Subcutaneous abdominal adipose tissue (tissue), 5 donors: ENCODE results near the gene PCBD1.
"Not testable (repeated sequence)": the region's sequence is repeated elsewhere in the genome, so short reads cannot be mapped to it uniquely, and the experiment has no call there.

Experiments used
- H3K27ac ChIP-seq: one replicate; pipeline ENCODE4 v1.7.0; 2013; ENCODE audit warnings: low read depth, mild to moderate bottlenecking, inconsistent platforms, low read length, moderate library complexity
- H3K27me3 ChIP-seq, 5 donors: one replicate each; pipeline ENCODE4 v1.7.0; 2013; ENCODE audit warnings: low read length in 5 of 5, inconsistent platforms in 1 of 5; ENCODE audit not compliant: control insufficient read depth in 5 of 5, insufficient read depth in 4 of 5
- H3K36me3 ChIP-seq, 5 donors: one replicate each; pipeline ENCODE4 v1.7.0; 2013; ENCODE audit warnings: low read length in 5 of 5; ENCODE audit not compliant: control insufficient read depth in 5 of 5, insufficient read depth in 5 of 5
- H3K4me1 ChIP-seq, 5 donors: one replicate each; pipeline ENCODE4 v1.7.0; 2013; ENCODE audit warnings: low read length in 5 of 5, mild to moderate bottlenecking in 3 of 5, moderate library complexity in 1 of 5; ENCODE audit not compliant: control insufficient read depth in 5 of 5, insufficient read depth in 5 of 5
- H3K4me3 ChIP-seq, 5 donors: one replicate each; pipeline ENCODE4 v1.7.0; 2013; ENCODE audit warnings: low read length in 5 of 5, low read depth in 1 of 5
- H3K9ac ChIP-seq, 5 donors: one replicate each; pipeline ENCODE4 v1.7.0; 2013; ENCODE audit warnings: low read length in 5 of 5, mild to moderate bottlenecking in 4 of 5, moderate library complexity in 3 of 5
- H3K9me3 ChIP-seq, 5 donors: one replicate each; pipeline ENCODE4 v1.7.0; 2013; ENCODE audit warnings: low read length in 5 of 5; ENCODE audit not compliant: control insufficient read depth in 5 of 5
- donor health status: healthy.
- donor health status: healthy.
- donor health status: healthy.
- donor health status: healthy.
- donor health status: healthy.

PCBD1 gene

DNA sequence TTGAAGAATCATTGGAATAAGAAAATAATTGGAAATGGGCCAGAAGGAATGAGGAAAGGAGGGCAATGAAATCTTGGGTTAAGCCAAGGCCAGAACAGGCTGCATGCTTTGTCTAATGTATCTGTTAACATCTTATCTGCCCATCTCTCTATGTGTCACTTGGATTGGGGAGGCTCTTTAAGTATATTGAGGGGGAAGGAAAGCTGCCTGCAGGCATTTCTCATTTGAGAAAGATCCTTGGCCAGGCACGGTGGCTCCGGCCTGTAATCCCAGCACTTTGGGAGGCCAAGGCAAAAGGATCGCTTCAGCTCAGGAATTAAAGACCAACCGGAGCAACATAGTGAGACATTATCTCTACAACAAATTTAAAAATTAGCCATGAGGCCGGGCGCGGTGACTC, 14.3 kb downstream of the PCBD1 start:
- Histone ChIP-seq H3K4me1 (peaks cover 0 to 8% (median 0%) of the 10 kb centered on the region in 5 donors), H3K27me3 (no peaks in the 10 kb centered on the region), H3K36me3 (peaks cover 20 to 75% (median 57%) of the 10 kb centered on the region in 5 donors), H3K9ac (no peak overlapping the region), H3K27ac (no peak overlapping the region), H3K4me3 (no peak overlapping the region), H3K9me3 (no peaks in the 10 kb centered on the region)

DNA sequence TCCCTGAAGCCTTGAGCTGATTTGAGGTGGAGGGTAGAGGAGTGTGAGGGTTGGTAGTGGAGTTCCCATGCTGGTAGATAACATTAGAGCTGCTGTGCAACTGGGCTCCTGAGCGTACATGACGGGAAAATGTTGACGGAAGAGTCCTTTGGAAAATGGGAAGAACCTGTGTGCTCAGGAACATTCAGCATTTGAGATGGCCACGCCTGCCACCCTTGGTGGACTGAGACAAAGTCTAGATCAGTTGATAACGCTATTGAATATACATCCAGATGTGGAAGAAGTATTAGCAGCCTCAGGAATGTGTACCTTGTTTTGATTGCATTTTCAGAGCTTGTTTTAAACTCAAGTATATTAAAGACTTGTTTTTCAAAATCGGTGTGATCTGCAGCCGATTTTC, 16.1 kb downstream of the PCBD1 start:
- Histone ChIP-seq H3K36me3 (peaks cover 22 to 60% (median 46%) of the 10 kb centered on the region in 5 donors), H3K4me1 (peaks cover 0 to 5% (median 0%) of the 10 kb centered on the region in 5 donors), H3K9ac (no peak overlapping the region), H3K9me3 (no peaks in the 10 kb centered on the region), H3K27me3 (no peaks in the 10 kb centered on the region), H3K27ac (no peak overlapping the region), H3K4me3 (no peak overlapping the region)

DNA sequence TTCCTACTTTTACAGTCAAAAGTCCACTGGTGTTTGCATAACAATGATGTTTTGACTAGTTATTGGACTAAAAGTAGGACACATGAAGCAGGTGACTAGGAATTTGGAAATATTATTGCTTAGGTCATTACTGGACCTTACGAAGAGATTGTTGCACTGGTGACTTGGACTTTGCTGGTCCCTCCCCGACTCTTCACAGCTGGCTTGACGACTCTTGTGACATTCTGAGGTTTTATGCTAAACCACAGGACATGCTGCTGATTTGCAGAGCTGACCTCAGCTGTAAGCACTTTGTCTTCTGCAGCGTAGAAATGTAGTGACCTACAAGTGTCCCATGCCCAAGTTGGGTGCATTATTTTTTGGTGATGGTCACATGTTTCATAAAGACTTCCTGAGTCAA, 21.9 kb downstream of the PCBD1 start:
- Histone ChIP-seq H3K36me3 (peaks cover 13 to 36% (median 20%) of the 10 kb centered on the region in 5 donors), H3K4me3 (no peak overlapping the region), H3K4me1 (no peaks in the 10 kb centered on the region), H3K9ac (no peak overlapping the region), H3K9me3 (no peaks in the 10 kb centered on the region), H3K27ac (no peak overlapping the region), H3K27me3 (no peaks in the 10 kb centered on the region)

DNA sequence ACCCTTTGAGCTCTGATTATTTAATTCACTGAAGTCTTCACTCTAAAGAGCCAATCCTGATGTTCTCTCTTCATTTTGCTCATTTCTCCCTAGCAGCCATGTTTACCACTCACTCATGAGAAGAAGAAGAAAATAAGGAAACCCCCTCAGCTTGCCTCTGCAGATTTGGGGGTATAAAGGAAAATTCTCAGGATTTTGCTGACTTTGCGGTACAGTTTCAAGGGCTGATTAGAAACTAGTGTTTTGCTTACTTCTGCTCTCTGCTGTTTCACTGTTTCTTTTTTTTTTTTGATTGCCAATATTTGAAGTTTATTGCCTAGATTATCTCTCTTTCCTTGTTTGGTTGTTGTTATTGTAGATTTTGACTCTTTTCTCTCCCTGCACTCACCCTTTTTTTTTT, 23.4 kb downstream of the PCBD1 start:
- Histone ChIP-seq H3K9ac (no peak overlapping the region), H3K4me3 (no peak overlapping the region), H3K27me3 (no peaks in the 10 kb centered on the region), H3K36me3 (peaks cover 18 to 38% (median 27%) of the 10 kb centered on the region in 5 donors), H3K27ac (no peak overlapping the region), H3K9me3 (no peaks in the 10 kb centered on the region), H3K4me1 (no peaks in the 10 kb centered on the region)

DNA sequence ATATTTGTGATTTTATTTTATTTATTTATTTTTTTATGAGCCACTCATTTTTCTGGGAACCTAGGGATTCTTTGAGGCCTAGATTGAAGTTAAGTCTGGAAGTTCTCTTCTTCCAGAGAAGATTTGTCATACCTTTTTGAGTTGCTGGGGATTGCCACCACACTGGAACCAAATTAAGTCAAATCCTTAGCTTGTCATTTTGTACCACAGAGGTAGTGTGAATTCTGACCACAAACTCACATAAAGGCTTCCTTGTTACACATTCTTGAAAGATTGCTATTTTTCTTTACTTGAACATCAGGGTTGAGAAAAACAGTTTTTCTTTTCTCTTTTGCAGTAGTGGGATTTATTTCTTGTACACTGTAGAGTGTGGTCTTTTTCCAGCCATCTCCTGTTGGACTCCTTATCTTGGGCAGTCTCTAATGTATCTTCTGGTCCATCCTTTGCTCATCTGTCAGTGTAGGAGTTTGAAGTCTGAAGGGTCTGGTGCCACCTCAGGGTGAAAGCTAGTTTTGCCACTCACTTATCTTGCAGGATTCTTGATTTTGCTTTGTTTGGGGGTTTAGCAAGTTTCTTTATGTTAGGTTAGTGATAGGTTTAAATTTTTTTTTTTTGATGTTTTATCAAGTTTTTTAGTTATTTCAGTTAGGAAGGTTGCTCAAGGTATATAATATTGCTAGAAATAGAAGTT, 24.8 kb downstream of the PCBD1 start:
- H3K9ac ChIP-seq: no peak overlapping the region
- H3K4me3 ChIP-seq: no peak overlapping the region
- H3K9me3 ChIP-seq: no peaks in the 10 kb centered on the region
- no peaks in the 10 kb centered on the region for H3K4me1 ChIP-seq
- H3K27ac ChIP-seq: no peak overlapping the region
- H3K27me3 ChIP-seq: no peaks in the 10 kb centered on the region
- peaks cover 20 to 46% (median 29%) of the 10 kb centered on the region in 5 donors for H3K36me3 ChIP-seq

DNA sequence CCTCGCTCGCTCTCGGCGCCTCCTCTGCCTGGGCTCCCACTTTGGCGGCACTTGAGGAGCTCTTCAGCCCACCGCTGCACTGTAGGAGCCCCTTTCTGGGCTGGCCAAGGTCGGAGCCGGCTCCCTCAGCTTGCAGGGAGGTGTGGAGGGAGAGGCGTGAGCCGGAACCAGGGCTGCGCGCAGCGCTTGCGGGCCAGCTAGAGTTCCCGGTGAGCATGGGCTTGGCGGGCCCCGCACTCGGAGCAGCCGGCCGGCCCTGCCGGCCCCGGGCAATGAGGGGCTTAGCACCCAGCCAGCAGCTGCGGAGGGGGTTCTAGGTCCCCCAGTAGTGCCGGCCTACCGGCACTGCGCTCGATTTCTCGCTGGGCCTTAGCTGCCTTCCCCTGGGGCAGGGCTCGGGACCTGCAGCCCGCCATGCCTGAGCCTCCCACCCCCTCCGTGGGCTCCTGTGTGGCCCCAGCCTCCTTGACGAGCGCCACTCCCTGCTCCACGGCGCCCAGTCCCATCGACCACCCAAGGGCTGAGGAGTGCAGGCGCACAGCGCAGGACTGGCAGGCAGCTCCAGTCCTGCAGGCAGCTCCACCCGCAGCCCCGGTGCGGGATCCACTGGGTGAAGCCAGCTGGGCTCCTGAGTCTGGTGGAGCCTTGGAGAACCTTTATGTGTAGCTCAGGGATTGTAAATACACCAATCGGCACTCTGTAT, 26.7 kb downstream of the PCBD1 start:
- H3K9me3 ChIP-seq, H3K4me1 ChIP-seq, H3K9ac ChIP-seq, H3K4me3 ChIP-seq, H3K27ac ChIP-seq, H3K27me3 ChIP-seq: not testable (repeated sequence)
- H3K36me3 ChIP-seq: peaks cover 35 to 61% (median 39%) of the 10 kb centered on the region in 5 donors

DNA sequence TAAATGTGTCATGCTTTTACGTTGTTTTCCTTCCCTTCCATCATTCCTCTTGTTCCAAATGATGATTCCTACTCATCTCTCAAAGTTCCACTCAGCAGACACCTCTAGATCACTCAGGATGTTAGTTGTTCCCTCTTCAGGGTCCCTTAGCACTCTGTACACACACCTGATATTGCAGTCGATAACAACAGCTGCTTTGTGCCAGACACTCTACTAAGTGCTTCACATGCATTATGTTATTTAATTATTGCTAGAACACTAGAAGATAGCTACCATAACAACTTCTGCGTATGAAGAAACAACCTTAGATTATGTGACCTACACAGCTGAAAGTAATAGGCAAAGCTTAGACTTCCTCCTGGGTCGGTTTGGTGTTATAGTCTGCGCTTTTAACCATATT, 29.6 kb downstream of the PCBD1 start:
- peaks cover 49 to 75% (median 56%) of the 10 kb centered on the region in 5 donors for H3K36me3 ChIP-seq

DNA sequence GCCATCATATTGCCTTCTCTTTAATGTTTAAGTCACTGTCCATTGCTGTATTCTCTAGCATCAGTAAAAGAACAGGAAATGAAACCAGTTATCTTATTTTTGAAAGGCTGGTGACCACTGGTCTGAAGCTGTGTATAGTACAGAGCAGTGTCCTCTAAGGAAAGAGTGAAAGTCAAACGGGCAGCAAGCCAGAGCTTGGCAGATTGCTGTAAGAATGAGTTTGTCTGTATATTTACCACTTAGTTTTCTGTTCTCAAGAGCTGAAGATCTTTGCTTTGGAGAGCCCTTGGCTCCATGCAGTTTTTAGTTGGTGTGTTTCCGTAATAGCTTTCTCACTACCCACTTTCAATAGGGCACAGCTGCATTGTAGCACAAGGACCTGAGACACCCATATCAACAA, 31.9 kb downstream of the PCBD1 start:
- Histone ChIP-seq H3K36me3 (peaks cover 57 to 81% (median 62%) of the 10 kb centered on the region in 5 donors), H3K9ac (no peak overlapping the region), H3K4me1 (peaks cover 0 to 4% (median 0%) of the 10 kb centered on the region in 5 donors), H3K27me3 (no peaks in the 10 kb centered on the region), H3K4me3 (no peak overlapping the region), H3K9me3 (no peaks in the 10 kb centered on the region), H3K27ac (no peak overlapping the region)

More for the DNA sequence above, 29.6 kb downstream of the PCBD1 start:
- no peaks in the 10 kb centered on the region for H3K27me3 ChIP-seq
- H3K27ac ChIP-seq: no peak overlapping the region
- H3K4me3 ChIP-seq: no peak overlapping the region
- no peak overlapping the region for H3K9ac ChIP-seq
- no peaks in the 10 kb centered on the region for H3K9me3 ChIP-seq
- H3K4me1 ChIP-seq: peaks cover 0 to 4% (median 0%) of the 10 kb centered on the region in 5 donors

DNA sequence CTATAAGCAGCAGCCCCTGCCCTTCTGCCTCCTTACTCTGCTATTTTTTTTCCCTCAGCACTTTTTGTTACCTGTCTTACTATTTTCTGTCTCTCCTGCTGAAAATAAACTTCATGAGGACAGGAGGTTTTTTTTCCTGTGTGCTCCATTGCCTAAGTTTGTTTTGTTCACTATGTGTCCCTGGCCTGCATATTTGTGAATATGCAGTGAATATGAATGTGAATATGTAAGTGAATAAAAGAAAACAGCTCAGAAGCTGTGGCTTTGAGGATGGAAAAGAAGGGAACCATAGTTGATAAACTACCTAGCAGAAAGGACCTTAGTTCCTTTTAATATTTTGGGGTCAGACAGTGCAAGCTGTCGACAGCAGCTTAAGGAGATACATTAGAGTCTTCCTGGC, 34.9 kb downstream of the PCBD1 start:
- Histone ChIP-seq H3K27ac (no peak overlapping the region), H3K27me3 (no peaks in the 10 kb centered on the region), H3K9ac (no peak overlapping the region), H3K4me3 (no peak overlapping the region), H3K9me3 (no peaks in the 10 kb centered on the region), H3K36me3 (peaks cover 40 to 62% (median 43%) of the 10 kb centered on the region in 5 donors), H3K4me1 (peaks cover 0 to 4% (median 0%) of the 10 kb centered on the region in 5 donors)

DNA sequence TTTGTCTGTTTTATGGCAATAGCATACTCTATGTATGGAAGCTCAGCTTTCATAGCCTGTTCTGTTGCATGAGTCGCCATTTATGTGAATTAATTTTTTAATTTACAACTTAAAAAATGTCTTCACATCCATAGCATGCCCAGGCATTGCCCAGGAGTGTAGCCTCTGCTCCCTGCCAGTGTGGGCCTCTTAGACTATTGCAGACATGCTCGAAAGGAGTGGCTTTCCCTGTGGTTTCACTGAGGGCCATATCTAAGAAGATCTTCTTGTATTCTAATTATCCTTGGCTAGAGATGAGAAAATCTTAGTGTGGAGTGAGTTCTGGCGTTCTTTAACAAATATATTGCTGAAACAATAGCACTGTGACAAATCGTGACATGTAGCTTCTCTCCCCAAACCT, 35.3 kb downstream of the PCBD1 start:
- Histone ChIP-seq H3K27me3 (no peaks in the 10 kb centered on the region), H3K27ac (no peak overlapping the region), H3K4me3 (no peak overlapping the region), H3K9me3 (no peaks in the 10 kb centered on the region), H3K9ac (no peak overlapping the region), H3K4me1 (peaks cover 0 to 4% (median 0%) of the 10 kb centered on the region in 5 donors), H3K36me3 (peaks cover 38 to 58% (median 41%) of the 10 kb centered on the region in 5 donors)
